B cell (primary cell): Measurements from ENCODE around the gene ATP11A.

Source experiments
- EZH2 ChIP-seq: IDR thresholded peaks from 2 replicates; pipeline ENCODE4 v1.6.1; 2012; ENCODE audit warnings: borderline replicate concordance, low read depth, mild to moderate bottlenecking, moderate library complexity, low read length; ENCODE audit not compliant: insufficient read depth, poor library complexity, severe bottlenecking
- TF ChIP-seq, protein P1 (sequence below): fragments of 200-600 bp; IDR thresholded peaks from one replicate; pipeline ENCODE4 v1.8.0; 2022; ENCODE audit warnings: antibody characterized with exemption, mild to moderate bottlenecking

DNA sequence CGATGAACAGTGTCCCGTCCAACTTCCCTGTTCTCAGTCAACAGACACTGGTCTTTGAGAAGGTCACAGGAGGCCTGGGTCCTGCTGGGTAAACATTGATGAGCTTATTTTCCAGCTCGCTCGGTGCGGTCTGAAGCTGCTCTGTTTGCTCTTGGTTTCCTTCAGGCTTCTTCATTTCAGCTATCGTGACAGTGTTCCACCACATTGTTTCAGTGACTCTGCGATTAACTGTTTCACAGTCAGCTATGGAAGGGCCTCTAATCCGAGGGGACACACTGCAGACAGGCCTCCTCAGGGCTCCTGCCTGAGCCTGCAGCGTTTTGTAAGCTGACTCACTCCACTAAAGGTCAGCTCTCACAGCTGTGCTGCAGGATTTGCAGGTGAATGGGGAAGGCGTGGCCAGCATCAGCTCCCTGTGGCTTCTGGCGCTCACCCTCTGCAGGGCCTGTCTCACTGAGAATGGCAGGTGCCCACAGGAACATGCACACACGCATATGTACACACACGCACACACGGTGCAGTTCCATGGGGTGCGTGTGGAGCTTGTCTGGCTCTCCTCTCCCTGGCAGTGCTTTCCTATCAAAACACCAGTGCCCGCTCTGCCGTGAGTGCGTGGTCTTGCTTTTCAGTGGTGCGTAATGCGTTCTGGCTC, 216.3 kb downstream of the ATP11A start:
- TF ChIP-seq, protein P1, sequence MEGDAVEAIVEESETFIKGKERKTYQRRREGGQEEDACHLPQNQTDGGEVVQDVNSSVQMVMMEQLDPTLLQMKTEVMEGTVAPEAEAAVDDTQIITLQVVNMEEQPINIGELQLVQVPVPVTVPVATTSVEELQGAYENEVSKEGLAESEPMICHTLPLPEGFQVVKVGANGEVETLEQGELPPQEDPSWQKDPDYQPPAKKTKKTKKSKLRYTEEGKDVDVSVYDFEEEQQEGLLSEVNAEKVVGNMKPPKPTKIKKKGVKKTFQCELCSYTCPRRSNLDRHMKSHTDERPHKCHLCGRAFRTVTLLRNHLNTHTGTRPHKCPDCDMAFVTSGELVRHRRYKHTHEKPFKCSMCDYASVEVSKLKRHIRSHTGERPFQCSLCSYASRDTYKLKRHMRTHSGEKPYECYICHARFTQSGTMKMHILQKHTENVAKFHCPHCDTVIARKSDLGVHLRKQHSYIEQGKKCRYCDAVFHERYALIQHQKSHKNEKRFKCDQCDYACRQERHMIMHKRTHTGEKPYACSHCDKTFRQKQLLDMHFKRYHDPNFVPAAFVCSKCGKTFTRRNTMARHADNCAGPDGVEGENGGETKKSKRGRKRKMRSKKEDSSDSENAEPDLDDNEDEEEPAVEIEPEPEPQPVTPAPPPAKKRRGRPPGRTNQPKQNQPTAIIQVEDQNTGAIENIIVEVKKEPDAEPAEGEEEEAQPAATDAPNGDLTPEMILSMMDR, result no peak
- no peak for TF ChIP-seq EZH2
